MCF 10A (cell line): ENCODE measurements around the gene PROSER2. TPM values are rescaled to one million over a fixed set of nuclear protein-coding genes. Genes with fewer than 3 reads are reported as not detected.

Experiments used
- BruUV-seq: library from RNA; stranded (reverse); fragments of 400-500 nt; replicated peaks from 2 replicates; lab custom pipeline; 2021; lab: Mats Ljungman, UMichigan
- CTCF ChIA-PET: fragments of 300-600 bp; sonication (Branson Sonifier 250); formaldehyde crosslinking; extraction: SDS; loops from one replicate; lab custom pipeline; 2021; ENCODE audit warnings: antibody characterized with exemption, inconsistent platforms; lab: Yijun Ruan, JAX
- POLR2A ChIA-PET: fragments of 300-600, 350-650 bp; sonication (Branson Sonifier 250); formaldehyde crosslinking; extraction: SDS; loops from one replicate; lab custom pipeline; 2020; ENCODE audit warnings: antibody characterized with exemption, inconsistent platforms; lab: Yijun Ruan, JAX
- DNase-seq: peaks from one replicate; pipeline ENCODE4 v3.0.0-alpha.2; 2018; ENCODE audit not compliant: unreplicated experiment
- H3K27ac Mint-ChIP-seq: one replicate; pipeline ENCODE4 v1.8.0; 2022; ENCODE audit warnings: mild to moderate bottlenecking, low read depth, mixed read lengths; ENCODE audit not compliant: unreplicated experiment
- H3K27me3 Mint-ChIP-seq: one replicate; pipeline ENCODE4 v1.8.0; 2022; ENCODE audit warnings: mixed read lengths; ENCODE audit not compliant: insufficient read depth, unreplicated experiment
- H3K36me3 Mint-ChIP-seq: one replicate; pipeline ENCODE4 v1.8.0; 2022; ENCODE audit warnings: mild to moderate bottlenecking, moderate library complexity, mixed read lengths; ENCODE audit not compliant: insufficient read depth, unreplicated experiment
- H3K4me1 Mint-ChIP-seq: one replicate; pipeline ENCODE4 v1.8.0; 2022; ENCODE audit warnings: mixed read lengths; ENCODE audit not compliant: insufficient read depth, unreplicated experiment
- H3K4me3 Mint-ChIP-seq: one replicate; pipeline ENCODE4 v1.8.0; 2022; ENCODE audit warnings: mild to moderate bottlenecking, moderate library complexity, mixed read lengths; ENCODE audit not compliant: unreplicated experiment
- H3K9me3 Mint-ChIP-seq: one replicate; pipeline ENCODE4 v1.8.0; 2022; ENCODE audit warnings: mixed read lengths; ENCODE audit not compliant: unreplicated experiment
- intact Hi-C: fragments of 100-400 bp; cut with micrococcal nuclease; formaldehyde crosslinking; loops from 2 replicates; pipeline ENCODE4 v1.14.1; 2022
- total RNA-seq: library from RNA; stranded (reverse); gene quantifications from 2 replicates; pipeline ENCODE4 v1.2.3, GENCODE V29; 2022
- TF ChIP-seq, protein P1 (sequence below): fragments of 200-600 bp; IDR thresholded peaks from one replicate; pipeline ENCODE4 v1.8.0; 2022; ENCODE audit warnings: antibody characterized with exemption, mild to moderate bottlenecking; ENCODE audit not compliant: unreplicated experiment

The PROSER2 gene
- total RNA-seq, 1 experiment from 2014 or later = 58.0 TPM

DNA sequence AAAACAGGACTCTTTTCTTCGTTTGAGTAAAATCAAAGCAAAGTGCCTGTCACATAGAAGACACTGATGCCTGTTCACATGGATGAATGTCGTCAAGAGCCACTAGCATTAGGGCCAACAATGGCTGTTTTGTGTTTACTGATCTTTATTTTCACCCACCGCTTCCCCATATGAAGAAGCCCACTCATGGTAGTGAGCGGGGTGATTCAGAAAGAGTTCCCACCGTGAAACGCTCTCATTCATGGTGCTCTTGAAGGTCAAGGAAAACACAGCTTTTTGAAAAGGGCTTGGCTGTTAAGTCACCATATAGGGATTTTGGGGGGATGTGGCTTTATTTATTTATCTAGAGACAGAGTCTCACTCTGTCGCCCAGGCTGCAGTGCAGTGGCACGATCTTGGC lies 12.5 kb downstream of the PROSER2 start:
- Mint-ChIP-seq H3K4me1 (peaks cover 46% of the 10 kb centered on the region), H3K4me3 (no peak overlapping the region), H3K36me3 (peaks cover 20% of the 10 kb centered on the region), H3K27ac (no peak overlapping the region), H3K27me3 (no peaks in the 10 kb centered on the region), H3K9me3 (no peaks in the 10 kb centered on the region)
- no peak for DNase-seq
- TF ChIP-seq, protein P1, sequence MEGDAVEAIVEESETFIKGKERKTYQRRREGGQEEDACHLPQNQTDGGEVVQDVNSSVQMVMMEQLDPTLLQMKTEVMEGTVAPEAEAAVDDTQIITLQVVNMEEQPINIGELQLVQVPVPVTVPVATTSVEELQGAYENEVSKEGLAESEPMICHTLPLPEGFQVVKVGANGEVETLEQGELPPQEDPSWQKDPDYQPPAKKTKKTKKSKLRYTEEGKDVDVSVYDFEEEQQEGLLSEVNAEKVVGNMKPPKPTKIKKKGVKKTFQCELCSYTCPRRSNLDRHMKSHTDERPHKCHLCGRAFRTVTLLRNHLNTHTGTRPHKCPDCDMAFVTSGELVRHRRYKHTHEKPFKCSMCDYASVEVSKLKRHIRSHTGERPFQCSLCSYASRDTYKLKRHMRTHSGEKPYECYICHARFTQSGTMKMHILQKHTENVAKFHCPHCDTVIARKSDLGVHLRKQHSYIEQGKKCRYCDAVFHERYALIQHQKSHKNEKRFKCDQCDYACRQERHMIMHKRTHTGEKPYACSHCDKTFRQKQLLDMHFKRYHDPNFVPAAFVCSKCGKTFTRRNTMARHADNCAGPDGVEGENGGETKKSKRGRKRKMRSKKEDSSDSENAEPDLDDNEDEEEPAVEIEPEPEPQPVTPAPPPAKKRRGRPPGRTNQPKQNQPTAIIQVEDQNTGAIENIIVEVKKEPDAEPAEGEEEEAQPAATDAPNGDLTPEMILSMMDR = no peak
- BruUV-seq = no TSS peak
- CTCF ChIA-PET = no interaction called here
- POLR2A ChIA-PET = interaction anchor here (2.1 kb wide), 1 partner anchor 49 kb away, joined by 4 read pairs; no protein-coding TSS in a partner anchor
- intact Hi-C loops = no loop called here

DNA sequence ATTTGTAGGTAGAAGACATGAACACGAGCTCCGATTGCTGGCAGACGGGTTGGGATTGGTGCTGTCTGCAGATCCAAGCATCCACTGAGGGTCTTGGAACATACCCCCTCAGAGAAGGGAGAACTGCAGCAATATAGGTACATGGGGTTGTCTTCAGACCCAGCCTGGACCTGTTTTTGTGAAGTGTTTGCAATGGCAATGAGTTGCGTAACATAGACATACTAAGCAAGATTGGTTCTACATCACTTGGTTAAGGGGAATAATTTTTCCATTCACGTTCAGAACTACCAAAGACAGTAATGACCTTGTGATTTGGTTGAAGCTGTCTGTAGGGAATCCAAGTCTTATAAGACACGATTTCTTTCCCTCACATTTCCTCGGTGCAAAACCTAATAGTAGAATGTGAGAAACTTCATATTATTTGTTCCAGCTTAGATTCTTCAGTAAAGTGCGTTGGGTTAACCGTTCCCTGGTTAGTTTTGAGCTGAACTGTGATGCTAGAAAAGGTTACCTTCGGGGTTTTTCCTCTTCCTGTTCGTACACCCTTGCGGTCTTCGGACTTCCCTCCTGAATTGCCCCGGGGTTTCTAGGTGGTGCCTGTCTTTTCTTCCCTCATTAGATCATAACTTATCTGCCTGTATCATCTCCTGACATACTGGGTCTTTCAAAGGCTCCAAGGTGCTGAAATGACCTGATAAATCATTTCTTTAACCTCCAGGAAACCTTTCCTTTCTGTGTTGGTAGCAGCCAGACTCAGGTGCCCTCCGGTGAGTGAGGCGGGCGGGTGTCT lies 14.4 kb downstream of the PROSER2 start:
- ChIA-PET CTCF (interaction anchor here (0.6 to 2.0 kb wide), 4 partner anchors 8 to 52 kb away, joined by 3 to 12 read pairs (median 6); no protein-coding TSS in a partner anchor), POLR2A (interaction anchor here (1.4 to 5.5 kb wide), 7 partner anchors 8 to 47 kb away, joined by 4 to 37 read pairs (median 4); no protein-coding TSS in a partner anchor)
- no peaks in the 10 kb centered on the region for H3K27me3 Mint-ChIP-seq
- H3K27ac Mint-ChIP-seq = peak overlapping the region; percentile 85
- BruUV-seq = no TSS peak
- H3K36me3 Mint-ChIP-seq = peaks cover 13% of the 10 kb centered on the region
- H3K4me1 Mint-ChIP-seq = peaks cover 33% of the 10 kb centered on the region
- intact Hi-C loops = no loop called here
- H3K9me3 Mint-ChIP-seq = no peaks in the 10 kb centered on the region
- TF ChIP-seq, protein P1 = no peak
- peak overlapping the region; percentile 25 for H3K4me3 Mint-ChIP-seq
- no peak for DNase-seq

DNA sequence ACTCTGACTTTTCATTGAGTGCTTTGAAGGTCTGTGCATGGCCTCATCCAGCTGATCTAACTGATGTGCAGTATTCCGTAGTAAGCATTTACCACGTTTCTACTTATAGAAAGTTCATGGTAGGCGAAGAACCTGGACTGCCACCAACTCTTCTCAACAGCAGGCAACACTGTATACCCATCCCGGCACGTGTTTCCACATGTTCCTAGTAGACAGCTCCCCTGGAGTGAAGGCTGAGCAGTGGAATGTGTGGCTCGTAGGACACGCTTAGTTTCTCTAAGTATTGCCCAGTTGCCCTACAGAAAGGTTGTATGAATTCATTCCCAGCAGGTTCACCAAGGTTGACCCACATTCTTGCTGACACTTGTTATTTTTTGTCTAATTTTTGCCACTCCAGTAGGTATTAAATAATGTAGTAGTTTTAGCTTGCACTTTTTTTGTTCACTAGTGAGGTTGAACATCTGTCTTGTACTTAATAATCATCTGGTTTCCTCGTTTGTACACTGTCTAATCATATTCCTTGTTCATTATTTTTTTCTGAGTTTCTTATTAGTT lies 15.2 kb downstream of the PROSER2 start:
- H3K4me3 Mint-ChIP-seq = peak overlapping the region; percentile 25
- peak; percentile 79 for DNase-seq
- H3K36me3 Mint-ChIP-seq = peaks cover 13% of the 10 kb centered on the region
- intact Hi-C loops = no loop called here
- H3K9me3 Mint-ChIP-seq = no peaks in the 10 kb centered on the region
- peak overlapping the region; percentile 85 for H3K27ac Mint-ChIP-seq
- no peaks in the 10 kb centered on the region for H3K27me3 Mint-ChIP-seq
- ChIA-PET POLR2A (interaction anchor here (0.9 to 5.5 kb wide), 7 partner anchors 7 to 37 kb away, joined by 3 to 37 read pairs (median 6); no protein-coding TSS in a partner anchor), CTCF (interaction anchor here (0.5 to 2.0 kb wide), 8 partner anchors 9 to 507 kb away, joined by 3 to 12 read pairs (median 4); no protein-coding TSS in a partner anchor)
- TF ChIP-seq, protein P1 = no peak
- BruUV-seq = no TSS peak
- H3K4me1 Mint-ChIP-seq = peaks cover 32% of the 10 kb centered on the region

DNA sequence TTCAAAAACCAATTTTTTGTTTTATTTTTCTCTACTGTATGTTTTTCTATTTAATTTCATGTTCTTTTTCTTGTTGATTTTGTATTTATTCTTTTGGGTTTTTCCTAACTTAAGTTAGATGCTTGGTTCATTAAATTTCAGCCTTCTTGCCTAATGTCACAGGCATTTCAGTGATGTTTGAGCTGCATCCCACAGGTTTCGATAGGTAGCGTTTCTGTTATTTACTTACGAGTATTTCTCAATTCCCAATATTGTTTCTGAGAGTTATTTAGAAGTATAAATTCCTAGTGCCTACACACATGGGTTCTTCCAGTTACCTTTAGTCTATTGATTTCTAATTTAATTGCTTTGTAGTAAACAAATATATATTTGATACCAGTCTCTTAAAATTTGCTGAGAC lies 18.2 kb downstream of the PROSER2 start:
- BruUV-seq = no TSS peak
- Mint-ChIP-seq H3K36me3 (peaks cover 16% of the 10 kb centered on the region), H3K27ac (no peak overlapping the region), H3K9me3 (no peaks in the 10 kb centered on the region), H3K4me3 (no peak overlapping the region), H3K4me1 (peaks cover 26% of the 10 kb centered on the region), H3K27me3 (no peaks in the 10 kb centered on the region)
- CTCF ChIA-PET = interaction anchor here (1.0 kb wide), 1 partner anchor 23 kb away, joined by 5 read pairs; no protein-coding TSS in a partner anchor
- DNase-seq = no peak
- TF ChIP-seq, protein P1 = no peak
- intact Hi-C loops = no loop called here
- POLR2A ChIA-PET = interaction anchor here (0.7 to 5.5 kb wide), 3 partner anchors 10 to 19 kb away, joined by 3 to 37 read pairs (median 4); no protein-coding TSS in a partner anchor
